CMK (cell line): ENCODE measurements around the gene STAT2.
"Not testable (repeated sequence)": the region's sequence is repeated elsewhere in the genome, so short reads cannot be mapped to it uniquely, and the experiment has no call there.

Source experiments
- DNase-seq: peaks from one replicate; pipeline ENCODE4 v3.0.0-alpha.2; 2010; ENCODE audit warnings: low read depth

The STAT2 gene

DNA sequence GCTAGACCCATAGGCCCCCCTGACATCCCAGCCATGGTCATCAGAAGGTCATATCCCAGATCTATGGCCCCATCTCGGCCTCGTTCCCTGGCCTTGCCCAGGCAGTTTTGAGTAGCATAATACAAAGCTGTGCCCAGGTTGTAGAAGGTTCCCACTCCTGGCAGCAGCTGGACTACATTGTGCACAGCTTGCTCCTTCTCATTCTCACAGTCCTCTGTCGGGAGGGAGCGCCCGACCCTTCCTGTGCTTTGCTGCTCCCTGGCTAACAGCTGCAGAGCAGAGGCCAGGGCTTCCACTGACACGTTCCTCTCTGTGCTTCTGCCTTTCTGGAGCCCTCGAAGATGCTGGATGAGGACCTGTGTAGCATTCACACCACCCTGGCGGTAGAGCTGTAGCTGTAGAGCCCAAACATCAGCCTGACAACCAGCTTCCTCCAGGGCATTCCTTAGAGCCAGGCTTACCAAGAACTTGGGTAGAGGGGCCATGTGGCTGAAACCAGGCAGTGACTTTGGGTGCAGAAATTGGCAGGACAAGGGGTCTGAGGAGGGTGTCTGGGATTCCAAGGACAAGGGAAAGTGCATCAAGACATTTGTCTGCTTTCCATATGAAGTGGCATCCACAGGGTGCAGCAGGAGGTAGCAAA lies 1.7 kb upstream of the STAT2 start:
- no peak for DNase-seq

DNA sequence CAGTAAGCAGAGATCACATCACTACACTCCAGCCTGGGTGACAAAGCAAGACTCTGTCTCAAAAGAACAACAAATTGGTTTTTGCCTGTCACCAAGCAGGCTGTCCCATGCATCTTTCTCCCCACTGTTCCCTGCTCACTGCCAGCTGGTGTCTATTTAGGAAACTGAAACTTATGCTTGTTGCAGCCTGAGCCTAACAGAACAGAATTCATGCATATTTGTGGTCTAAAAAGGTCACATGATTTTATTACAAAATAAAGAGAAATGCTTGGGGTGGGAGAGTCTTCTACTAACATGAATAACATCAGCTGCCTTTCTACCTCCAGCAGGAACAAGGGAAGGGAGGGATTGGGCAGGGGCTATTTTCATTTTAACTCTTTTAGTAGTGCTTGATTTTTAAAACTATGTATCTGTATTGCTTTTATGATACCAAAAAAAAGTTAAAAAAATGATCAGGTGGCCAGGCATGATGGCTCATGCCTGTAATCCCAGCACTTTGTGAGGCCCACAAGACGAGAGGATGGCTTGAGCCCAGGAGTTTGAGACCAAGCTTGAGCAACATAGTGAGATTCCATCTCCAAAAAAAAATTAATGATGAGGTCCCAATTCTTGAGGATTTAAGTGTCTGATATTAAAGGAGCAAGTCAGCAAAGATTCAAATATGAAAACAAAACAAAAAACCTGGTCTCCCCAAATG lies 923 bp downstream of the STAT2 start:
- DNase-seq: no peak

DNA sequence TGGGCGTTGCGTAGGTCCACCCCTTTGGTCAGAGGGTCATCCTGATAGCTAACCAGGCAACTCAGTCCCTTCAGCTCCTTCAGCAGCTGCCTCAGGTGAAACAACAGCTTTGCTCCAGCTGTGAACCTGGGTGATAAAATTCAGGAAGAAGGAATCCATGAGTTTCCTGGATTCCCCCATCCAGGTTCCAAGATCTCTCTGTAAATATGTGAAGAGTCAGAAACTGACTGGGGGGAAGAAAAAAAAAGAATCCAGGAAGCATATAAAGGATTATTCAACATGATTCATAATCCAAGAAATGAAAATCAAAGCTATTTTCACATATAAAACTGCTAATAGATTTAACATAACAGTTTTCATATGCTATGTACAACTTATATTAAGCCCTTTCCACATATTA lies 8.6 kb downstream of the STAT2 start:
- DNase-seq: no peak

DNA sequence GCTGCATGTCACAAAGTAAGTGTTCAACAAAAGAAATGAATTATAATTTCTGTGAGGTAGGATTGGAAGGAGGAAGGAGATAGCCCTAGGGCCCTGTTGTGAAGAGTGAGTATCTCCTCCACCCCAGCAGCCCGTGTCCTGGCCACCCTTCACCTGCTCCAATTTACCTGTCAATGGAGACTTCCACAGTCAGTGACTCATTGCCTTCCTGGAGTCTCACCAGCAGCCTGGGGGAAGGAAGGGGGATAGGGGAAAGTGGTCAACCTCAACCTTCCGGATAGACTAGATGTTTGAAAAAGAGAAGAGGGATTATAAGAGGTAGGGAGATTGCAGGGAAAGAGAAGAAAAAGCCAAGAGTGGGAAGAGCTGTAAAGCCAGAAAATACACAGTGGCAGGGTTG lies 9.2 kb downstream of the STAT2 start:
- DNase-seq: no peak

DNA sequence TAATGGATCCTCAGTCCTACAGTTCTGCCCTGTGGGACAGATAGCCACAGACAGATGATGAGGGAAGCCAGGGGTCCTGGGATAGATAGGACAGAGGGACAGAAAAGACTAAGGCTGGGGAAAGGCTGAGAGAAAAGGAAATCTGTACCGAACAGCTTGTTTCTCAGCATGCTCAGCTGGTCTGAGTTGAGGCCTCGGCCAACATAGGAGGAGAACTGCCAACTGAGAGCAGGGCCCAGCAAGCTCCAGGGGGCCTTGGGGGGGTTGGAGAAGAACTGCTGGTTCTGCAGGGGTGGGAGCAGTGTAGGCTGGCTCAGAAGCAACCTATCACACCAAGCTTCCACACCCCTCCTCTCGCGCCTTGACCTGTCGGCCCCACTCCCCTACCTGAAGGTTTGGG lies 11.1 kb downstream of the STAT2 start:
- no peak for DNase-seq

DNA sequence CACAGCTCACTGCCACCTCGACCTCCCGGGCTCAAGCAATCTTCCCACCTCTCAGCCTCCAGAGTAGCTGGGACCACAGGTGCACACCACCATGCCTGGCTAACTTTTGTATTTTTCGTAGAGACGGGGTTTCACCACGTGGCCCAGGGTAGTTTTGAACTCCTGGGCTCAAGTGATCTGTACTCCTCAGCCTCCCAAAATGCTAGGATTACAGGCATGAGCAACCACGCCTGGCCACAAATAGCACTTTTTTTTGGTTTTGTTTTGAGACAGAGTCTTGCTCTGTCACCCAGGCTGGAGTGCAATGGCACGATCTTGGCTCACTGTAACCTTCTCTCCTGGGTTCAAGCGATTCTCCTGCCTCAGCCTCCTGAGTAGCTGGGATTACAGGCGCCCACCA lies 12.7 kb downstream of the STAT2 start:
- not testable (repeated sequence) for DNase-seq

DNA sequence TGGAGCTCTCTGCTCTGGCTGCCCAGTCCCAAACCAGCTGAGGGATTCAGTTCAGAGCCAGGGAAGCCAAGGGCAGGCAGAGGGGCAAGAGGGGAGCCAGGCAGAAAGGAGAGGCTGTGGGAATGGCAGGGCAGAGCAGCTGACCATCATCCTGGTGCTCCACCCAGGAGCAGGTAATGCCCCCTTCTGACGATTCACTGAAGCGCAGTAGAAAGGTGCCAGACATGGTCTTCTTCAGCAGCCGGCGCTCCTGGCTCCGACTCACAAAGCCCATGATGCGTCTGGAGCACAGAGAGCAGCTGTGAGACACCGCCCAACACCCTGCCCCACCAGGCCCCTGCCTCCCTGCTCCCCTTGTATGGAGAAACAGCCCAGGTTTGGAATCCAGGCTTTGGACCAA lies 13.2 kb downstream of the STAT2 start:
- DNase-seq: no peak

DNA sequence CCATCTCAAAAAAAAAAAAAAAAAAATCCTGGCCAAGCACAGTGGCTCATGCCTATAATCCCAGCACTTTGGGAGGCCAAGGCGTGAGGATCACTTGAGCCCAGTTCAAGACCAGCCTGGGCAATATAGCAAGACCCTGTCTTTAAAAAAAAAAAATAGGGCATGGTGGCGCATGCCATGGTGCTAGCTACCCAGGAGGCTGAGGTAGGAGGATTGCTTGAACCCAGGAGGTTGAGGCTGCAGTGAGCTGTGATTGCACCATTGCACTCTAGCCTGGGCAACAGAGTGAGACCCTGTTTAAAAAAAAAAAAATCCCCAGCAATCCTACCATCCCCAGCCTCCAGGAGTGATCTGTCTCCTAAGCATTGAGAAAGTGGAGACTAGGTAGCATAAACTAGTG lies 17.6 kb downstream of the STAT2 start:
- DNase-seq: not testable (repeated sequence)

DNA sequence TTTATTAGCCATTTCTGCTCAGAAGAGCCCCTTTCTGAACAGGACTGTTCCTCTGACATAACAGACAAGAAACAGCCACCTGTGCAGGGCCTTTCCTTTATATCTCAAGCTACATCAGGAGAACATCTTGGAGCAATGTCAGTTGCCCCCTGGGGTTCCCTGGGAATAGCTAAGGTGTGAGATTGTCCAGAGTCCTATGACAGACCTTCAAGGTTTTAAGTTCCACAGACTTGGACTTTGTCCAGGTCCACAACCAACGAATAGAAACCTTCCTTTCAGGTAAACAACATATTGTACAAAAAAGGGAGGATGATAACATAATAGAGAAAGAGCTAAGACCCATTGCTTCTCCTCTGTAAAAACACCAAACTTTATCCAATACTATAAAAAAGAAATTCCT lies 18.3 kb downstream of the STAT2 start:
- no peak for DNase-seq

DNA sequence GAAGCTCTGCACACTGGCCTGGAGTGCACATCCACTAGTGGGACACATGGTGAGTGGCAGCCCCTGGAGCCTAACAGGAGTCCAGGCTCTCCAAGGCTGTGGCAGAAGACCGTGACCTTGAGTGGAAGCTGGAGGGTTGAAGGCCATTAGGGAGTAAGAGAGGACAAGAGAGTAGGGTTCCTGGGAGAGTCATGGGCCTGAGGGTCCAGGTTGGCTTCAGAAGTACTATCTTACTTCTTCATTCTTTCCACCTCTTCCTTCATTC lies 20.8 kb downstream of the STAT2 start:
- no peak for DNase-seq

DNA sequence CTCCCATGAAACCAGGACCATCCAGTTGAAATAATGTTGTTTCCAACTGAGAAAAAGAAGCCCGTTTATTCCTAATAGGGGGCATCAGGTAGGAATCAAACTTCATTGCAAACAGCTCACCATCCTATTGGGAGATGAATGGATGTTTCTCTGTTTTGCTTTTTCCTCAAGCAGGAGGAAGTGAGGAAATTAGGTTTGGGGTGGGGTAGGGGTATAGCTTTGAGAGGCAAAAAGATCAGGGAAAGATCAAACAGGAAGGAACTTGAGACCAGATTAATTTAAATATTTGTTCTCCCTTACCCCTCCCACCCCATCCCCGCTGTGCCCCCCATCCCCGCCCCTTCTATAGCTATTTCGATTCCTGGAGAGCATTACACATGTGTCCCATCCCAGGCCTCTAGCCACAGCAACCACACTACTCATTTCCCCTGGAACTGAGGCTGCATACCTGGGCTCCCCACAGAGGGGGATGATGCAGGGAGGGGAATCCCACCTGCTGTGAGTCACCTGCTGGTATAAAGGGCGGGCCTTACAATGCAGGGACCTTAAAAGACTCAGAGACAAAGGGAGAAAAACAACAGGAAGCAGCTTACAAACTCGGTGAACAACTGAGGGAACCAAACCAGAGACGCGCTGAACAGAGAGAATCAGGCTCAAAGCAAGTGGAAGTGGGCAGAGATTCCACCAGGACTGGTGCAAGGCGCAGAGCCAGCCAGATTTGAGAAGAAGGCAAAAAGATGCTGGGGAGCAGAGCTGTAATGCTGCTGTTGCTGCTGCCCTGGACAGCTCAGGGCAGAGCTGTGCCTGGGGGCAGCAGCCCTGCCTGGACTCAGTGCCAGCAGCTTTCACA lies 21.4 kb downstream of the STAT2 start, which contains the start of gene IL23A:
TSS of gene IL23A (plus strand) at position 577 of the 850 bp plus-strand sequence. CDS start at position 738, 161 bp downstream.
- no peak for DNase-seq

DNA sequence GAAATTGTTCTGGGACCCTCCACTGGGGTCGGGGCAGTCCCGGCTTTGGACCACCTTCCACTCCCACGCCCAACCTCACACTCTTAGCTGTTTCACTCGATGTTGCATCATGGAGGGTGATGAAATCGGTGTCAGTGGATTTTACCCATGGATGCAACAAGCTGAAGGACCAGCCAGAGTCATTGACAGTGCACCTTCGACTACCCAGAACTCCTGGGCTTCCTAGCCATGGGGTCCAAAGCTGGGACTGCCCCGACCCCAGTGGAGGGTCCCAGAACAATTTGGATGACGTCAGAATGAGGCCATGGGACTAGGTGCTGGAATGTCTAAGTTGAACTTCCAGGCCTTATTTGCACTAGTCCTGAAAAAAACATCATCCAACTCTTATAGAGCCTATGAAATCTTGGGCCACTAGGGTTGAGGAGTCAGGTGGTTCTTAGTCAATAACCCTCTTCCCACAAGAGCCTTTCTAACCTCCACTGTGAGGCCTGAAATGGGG lies 22.1 kb downstream of the STAT2 start:
- DNase-seq: no peak

DNA sequence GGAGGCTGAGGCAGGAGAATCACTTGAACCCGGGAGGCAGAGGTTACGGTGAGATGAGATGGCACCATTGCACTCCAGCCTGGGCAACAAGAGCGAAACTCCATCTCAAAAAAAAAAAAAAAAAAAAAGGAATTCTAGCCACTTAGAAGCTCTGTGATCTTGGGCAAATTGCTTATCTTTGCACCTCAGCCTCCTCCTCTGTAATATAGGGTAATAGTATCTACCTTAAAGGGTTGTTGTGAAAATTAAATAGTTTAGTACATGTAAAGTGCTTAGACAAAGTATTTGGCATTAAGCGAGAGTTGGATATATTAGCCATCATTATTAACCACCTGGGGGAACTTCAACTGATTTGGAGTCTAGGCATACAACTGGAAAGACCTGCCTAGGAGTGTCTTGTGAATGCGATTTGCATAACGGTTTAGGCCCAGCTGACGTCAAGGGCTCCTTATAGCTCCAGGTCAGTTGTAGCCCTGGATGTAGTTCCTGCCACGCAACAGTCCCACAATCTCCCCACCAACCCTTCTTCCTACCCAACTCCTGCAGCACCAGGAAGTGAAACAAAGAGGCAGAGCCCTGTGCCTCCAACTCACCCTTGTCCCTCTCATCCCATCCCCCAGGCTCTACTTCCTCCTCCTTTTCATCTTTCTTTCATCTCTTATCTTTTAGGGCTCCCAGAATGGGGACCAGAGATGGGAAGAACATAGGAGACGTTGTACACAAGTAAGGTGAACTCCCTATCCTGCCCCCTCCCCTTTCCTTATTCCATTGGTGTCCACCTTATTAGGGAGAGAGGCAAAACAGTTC lies 23.3 kb downstream of the STAT2 start:
- DNase-seq: no peak

DNA sequence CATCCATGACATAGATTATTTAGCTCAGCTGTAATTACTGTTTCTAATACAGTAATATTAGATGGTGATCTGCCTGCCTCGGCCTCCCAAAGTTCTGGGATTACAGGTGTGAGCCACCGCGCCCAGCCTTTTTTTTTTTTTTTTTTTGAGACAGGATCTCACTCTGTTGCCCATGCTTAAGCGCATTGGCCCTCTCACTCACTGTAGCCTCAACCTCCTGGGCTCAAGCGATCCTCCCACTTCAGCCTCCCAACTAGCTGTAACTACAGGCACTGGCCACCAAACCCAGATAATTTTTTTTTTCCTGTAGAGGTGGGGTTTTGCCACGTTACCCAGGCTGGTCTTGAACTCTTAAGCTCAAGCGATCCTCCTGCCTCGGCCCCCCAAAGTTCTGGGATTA lies 24.4 kb downstream of the STAT2 start:
- DNase-seq: not testable (repeated sequence)

DNA sequence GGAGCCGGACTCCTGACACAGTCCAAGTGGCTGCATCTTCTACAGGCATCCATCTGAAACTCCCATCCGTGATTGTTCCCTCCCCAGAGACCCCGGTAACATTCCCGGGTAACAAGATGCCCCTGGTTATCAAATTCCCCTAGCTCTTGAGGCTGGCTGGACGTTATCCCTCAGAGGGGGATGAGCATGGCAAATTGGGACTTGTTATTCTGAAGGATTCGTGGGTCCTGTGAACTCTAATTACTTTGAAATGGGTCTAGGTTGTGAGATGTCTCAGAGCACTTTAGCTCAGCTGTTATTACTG lies 25.5 kb downstream of the STAT2 start:
- DNase-seq: no peak

DNA sequence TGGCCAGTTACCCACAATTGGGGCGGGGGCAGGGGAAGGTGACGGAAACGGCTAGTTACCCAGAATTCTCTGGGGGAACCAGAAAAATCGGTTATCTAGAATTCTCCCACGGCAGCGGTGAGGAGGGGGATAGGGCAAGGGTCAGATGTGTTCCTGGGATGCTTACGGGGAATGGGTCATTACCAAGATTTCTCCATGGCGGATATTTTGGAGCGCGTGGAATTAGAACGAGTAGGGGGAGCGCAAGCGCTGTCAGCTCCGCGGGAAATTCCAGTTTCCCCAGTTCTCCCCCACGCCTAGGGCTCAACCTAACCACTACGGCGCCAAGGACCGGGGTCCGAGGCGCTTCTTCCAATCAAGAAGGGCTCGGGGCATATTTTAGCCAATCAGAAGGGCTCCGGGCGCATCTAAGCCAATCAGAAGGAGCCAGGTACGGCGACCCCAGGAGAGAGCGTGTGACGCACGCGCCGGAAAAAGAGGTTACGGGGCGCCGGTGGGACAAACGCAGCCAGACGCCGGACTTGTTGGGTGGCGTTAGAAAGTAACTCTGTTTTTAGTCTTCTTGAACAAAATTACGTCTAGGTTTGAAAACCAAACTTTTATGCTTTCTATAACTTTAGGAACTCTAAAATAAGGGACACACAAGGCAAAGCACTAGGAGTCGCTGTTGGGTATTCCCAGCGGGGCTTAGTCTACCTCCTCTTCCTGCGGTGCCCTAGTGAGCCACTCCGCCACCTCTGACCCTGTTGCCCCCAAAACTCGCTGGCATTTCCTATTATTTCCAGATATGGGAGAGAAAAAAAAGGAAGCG lies 26.0 kb downstream of the STAT2 start, which contains the start of gene PAN2:
TSS of gene PAN2 (minus strand) at position 322 of the 811 bp plus-strand sequence. CDS start 906 bp downstream, outside the sequence.
- peak; percentile 94 for DNase-seq

DNA sequence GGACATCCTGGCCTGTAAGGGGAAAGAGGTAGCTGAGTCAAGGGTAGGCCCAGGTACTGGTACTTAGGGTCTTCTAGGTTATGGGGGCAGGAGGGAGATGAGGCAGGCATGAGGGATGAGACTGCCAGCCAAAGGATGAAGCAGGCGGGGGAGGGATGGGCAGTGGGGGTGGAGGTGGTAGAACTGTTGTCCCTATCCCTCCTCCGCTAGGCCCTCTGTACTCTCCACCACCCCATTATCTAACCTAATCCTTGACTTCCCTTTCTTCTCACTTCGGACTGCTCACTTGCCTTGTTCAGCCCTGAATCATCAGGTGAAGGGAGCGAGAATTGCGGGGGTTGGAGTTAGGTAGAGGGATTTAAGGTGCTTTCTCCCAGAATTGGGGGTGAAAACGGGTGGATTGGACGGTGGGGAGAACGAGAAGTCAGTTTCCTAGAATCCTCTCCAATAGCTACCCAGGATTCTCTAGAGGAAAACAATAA lies 26.7 kb downstream of the STAT2 start:
- DNase-seq: peak; percentile 51

DNA sequence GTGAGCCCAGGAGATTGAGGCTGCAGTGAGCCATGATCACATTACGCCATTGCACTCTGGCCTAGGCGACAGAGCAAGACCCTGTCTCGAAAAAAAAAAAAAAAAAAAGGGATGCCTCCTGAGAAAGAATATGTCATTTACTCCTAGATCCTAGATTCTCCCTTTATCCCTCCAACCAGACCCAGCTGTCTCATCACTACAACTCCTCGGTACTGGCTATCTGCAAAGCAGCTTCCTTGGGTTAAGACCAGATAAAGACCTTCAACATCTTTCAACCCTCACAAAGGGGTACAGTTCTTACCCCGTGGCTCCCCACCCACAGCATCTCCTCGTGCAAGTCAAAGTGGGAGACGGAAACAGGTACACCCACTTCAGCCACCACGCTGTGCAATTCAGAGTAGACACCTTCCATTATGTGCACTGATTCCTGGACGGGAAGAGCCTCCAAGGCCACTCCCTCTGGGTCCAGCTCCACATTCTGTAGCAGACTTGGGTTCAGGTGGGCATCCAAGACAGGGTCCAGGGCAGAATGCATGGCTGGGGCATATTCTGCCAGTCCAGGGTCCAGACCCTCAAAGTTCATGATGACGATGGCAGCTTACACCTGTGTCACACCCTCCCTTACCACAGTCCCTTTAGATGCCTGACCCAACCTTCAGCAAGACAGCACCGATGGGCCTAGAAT lies 27.3 kb downstream of the STAT2 start:
- DNase-seq: no peak

DNA sequence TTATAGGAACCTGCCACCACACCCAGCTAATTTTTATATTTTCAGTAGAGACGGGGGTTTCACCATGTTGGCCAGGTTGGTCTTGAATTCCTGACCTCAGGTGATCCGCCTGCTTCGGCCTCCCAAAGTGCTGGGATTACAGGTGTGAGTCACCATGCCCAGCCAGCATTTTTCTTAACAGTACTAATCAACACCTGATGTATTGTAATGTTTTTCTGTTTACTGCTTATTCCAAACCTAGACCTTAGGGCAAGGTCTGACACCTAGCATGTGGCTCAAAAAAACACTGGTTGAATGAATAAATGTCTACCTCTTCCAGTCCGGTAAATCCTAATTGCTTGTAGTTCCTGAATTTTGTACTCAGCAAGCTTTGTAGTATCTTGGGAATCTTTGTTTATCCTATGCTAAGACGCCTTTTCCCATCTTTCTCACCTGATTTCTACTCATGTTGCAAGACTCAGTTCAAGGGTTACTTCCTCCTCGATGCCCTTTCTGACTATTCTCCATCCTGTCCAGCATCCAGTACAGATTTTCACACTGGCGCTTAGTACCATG lies 28.9 kb downstream of the STAT2 start:
- no peak for DNase-seq

DNA sequence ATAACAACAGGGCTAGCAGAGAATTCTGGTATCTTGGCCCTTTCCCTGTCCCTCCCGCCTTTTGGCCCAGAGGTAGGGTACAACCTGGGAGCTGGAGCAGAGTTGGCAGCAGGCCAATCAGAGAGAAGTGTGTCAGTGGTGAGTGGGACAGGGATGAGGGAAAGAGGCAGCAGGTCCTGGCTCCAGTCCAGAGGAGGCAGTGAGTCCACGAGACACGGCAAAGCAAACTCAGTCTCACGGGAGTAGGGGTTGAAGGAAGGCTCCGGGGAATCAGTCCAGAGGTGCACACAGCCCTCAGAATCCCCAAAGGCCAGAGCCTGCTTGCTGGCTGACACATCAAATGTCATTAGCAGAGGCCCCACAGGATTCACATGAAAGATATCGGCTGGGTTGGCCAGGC lies 33.4 kb downstream of the STAT2 start:
- no peak for DNase-seq
